Measurements from ENCODE around the gene LRRTM4. TPM values are rescaled to one million over a fixed set of nuclear protein-coding genes. Genes with fewer than 3 reads are reported as not detected.

Gene LRRTM4
- total RNA-seq, 4 donors from 2014 or later: 0.51 TPM; not detected in 3

DNA sequence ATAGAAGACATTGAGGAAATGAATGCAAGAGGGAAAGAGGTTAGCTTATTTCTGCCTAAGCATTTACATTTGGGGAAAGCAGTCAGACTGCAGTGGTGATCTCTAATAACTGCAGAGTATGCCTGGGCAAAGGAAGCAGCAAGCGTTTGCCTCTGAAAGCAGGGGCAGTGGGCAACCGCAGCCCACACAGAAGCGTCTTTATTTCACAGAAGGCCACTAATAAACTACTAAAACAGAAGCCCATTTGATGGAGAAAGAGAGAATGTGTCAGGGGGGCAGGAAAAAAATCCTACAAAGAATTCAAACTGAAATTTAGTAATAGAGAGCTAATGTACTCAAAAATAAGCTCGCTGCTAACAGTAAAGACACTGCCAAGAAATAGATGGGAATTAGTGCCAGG lies 53.1 kb downstream of the LRRTM4 start:
- no peak for TF ChIP-seq POLR2A (IDR thresholded peaks at IDR 0.05)
- TF ChIP-seq, protein P1, sequence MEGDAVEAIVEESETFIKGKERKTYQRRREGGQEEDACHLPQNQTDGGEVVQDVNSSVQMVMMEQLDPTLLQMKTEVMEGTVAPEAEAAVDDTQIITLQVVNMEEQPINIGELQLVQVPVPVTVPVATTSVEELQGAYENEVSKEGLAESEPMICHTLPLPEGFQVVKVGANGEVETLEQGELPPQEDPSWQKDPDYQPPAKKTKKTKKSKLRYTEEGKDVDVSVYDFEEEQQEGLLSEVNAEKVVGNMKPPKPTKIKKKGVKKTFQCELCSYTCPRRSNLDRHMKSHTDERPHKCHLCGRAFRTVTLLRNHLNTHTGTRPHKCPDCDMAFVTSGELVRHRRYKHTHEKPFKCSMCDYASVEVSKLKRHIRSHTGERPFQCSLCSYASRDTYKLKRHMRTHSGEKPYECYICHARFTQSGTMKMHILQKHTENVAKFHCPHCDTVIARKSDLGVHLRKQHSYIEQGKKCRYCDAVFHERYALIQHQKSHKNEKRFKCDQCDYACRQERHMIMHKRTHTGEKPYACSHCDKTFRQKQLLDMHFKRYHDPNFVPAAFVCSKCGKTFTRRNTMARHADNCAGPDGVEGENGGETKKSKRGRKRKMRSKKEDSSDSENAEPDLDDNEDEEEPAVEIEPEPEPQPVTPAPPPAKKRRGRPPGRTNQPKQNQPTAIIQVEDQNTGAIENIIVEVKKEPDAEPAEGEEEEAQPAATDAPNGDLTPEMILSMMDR (IDR thresholded peaks at IDR 0.05): no peak
- no peak overlapping the region for H3K4me3 ChIP-seq (ENCODE audit: low read depth, poor library complexity, severe bottlenecking)
- 58 to 65% methylated on average over 4 of the region's 4 CpGs for WGBS, 2 donors
- intact Hi-C loops (cut with DNase I; ENCODE audit: low total_unique reads): no loop called here
- no peak for DNase-seq (ENCODE audit: low spot score in 2 of 2)

DNA sequence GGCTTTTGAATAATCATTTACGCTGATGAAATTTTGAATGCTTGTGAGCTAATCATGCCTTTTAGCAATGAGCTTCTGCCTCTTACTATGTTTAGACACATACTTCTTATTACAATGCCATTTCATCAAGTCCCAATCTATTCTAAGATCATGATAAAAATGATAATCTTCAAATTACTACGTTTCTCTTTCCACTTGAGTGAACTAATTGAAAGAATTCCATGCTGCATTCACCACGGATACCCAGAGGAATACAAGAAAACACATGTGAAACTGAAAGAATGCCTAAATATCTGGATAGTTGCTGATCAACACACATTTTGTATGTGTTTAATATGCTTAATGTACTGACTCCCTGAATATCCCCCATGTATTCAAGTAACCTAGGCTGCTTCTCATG lies 62.3 kb downstream of the LRRTM4 start:
- H3K4me3 ChIP-seq (ENCODE audit: low read depth, poor library complexity, severe bottlenecking): no peak overlapping the region
- no peak for DNase-seq (ENCODE audit: low spot score in 2 of 2)
- no peak for TF ChIP-seq POLR2A (IDR thresholded peaks at IDR 0.05)
- TF ChIP-seq, protein P1 (IDR thresholded peaks at IDR 0.05): no peak
- intact Hi-C loops (cut with DNase I; ENCODE audit: low total_unique reads): no loop called here
- WGBS, 2 donors: 43 to 44% methylated on average over 3 of the region's 3 CpGs

DNA sequence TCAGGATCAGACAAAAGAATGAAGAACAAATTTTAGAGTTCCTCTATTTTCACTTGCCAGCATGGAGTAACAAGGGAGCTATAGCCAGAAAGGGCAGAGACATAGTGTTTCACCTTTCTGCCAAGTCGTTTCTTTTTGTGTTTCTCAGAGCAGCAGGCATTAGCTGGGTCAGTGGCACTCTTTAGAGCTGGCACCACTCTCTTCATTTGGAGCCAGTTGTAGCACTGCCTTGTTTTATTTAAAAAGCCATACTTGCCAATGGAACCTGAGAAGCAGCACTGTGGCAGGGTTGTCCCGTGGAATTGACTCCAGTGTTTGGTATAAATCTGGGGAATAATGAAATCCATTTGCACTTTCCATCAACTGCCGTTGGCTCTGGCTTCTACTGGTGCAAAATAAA lies 64.0 kb downstream of the LRRTM4 start:
- 50 to 58% methylated on average over 3 of the region's 3 CpGs for WGBS, 2 donors
- no peak overlapping the region for H3K4me3 ChIP-seq (ENCODE audit: low read depth, poor library complexity, severe bottlenecking)
- DNase-seq (ENCODE audit: low spot score in 2 of 2): no peak
- no peak for TF ChIP-seq POLR2A (IDR thresholded peaks at IDR 0.05)
- TF ChIP-seq, protein P1 (IDR thresholded peaks at IDR 0.05): no peak
- intact Hi-C loops (cut with DNase I; ENCODE audit: low total_unique reads): no loop called here

DNA sequence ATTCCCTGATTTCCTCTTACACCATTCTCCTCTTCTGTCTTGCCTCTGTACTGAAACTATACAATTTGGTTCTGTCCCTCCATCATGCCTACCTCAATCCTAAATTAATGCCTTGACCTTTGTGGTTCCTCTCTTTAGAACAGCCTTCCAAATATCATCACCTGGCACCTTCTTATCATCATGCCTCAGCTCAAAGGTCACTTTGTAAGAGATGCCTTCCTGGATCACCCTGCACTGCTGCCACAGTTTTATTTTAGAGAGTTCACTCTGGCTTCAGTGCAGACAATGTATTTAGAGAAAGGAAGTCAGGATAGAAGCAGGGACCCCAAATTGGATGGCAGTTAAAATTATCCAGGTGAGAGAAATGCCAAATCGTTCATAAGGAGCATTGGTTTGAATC lies 64.5 kb downstream of the LRRTM4 start:
- intact Hi-C loops (cut with DNase I; ENCODE audit: low total_unique reads): no loop called here
- TF ChIP-seq, protein P1 (IDR thresholded peaks at IDR 0.05): no peak
- TF ChIP-seq POLR2A (IDR thresholded peaks at IDR 0.05): no peak
- no peak overlapping the region for H3K4me3 ChIP-seq (ENCODE audit: low read depth, poor library complexity, severe bottlenecking)
- DNase-seq (ENCODE audit: low spot score in 2 of 2): no peak
- WGBS, 2 donors: 75 to 86% methylated on average over 1 of the region's 1 CpG

DNA sequence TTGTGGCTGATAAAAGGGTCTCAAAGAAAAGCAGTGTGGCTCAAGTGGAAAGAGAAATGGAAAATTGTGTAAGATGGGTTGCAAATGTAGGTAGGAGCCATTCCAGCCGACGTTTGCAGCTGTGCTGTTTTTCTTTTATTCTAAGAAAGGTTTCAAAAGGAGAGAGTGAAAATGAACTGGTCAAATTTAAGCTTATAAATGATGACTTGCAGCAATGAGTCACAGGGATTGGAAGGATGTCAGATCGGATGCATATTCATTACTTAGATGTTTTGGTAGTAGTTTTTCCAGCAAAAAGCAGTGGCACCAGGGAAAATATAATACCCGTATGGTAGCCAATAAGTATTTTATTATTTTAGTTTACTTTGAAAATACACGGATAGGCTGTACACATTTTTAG lies 79.1 kb downstream of the LRRTM4 start:
- TF ChIP-seq, protein P1 (IDR thresholded peaks at IDR 0.05): no peak
- no peak for TF ChIP-seq POLR2A (IDR thresholded peaks at IDR 0.05)
- no peak for DNase-seq (ENCODE audit: low spot score in 2 of 2)
- H3K4me3 ChIP-seq (ENCODE audit: low read depth, poor library complexity, severe bottlenecking): no peak overlapping the region
- 81 to 83% methylated on average over 5 of the region's 5 CpGs for WGBS, 2 donors
- intact Hi-C loops (cut with DNase I; ENCODE audit: low total_unique reads): no loop called here

DNA sequence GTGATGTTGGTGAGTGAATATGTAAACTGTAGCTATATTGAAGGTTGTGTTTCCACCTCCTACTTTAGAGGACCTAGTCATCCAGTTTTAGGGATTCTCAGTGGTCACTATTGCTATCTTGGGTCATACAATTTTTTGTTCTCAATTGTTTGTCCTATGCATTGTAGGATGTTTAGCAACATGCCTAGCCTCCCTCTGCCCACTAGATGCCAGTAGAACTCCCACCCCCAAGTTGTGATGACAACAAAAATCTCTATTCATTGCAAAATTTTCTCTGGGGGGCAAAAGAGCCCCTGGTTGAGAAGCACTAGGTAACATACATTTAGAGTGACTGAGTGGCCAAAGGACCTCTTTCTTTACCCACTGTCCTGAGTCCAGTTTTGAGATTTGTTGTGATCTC lies 87.3 kb downstream of the LRRTM4 start:
- TF ChIP-seq POLR2A (IDR thresholded peaks at IDR 0.05): no peak
- TF ChIP-seq, protein P1 (IDR thresholded peaks at IDR 0.05): no peak
- no peak overlapping the region for H3K4me3 ChIP-seq (ENCODE audit: low read depth, poor library complexity, severe bottlenecking)
- intact Hi-C loops (cut with DNase I; ENCODE audit: low total_unique reads): no loop called here
- DNase-seq (ENCODE audit: low spot score in 2 of 2): no peak

Data from lower leg skin (tissue), 4 donors.